ENCODE data around the gene HS6ST3. TPM values are rescaled to one million over a fixed set of nuclear protein-coding genes. Genes with fewer than 3 reads are reported as not detected.

HS6ST3 gene
- total RNA-seq, 4 donors from 2014 or later: 0.08 to 0.47 (median 0.41) TPM

GRCh38 chr13:96862093-96862492, 772.2 kb downstream of the HS6ST3 start:
- TF ChIP-seq EP300 (IDR thresholded peaks at IDR 0.05) (no peak), CTCF (IDR thresholded peaks at IDR 0.05) (no peak), POLR2AphosphoS5 (IDR thresholded peaks at IDR 0.05) (no peak), POLR2A (IDR thresholded peaks at IDR 0.05) (no peak)

GRCh38 chr13:96862999-96863398, 773.1 kb downstream of the HS6ST3 start:
- Histone ChIP-seq H3K27me3 (no peaks in the 10 kb centered on the region), H3K4me1 (no peaks in the 10 kb centered on the region), H3K9me3 (no peaks in the 10 kb centered on the region), H3K36me3 (no peaks in the 10 kb centered on the region), H3K27ac (no peak overlapping the region), H3K4me3 (no peak overlapping the region)
- WGBS: 56% methylated on average over 1 of the region's 1 CpG
- TF ChIP-seq POLR2AphosphoS5 (IDR thresholded peaks at IDR 0.05) (no peak), CTCF (IDR thresholded peaks at IDR 0.05) (no peak), POLR2A (IDR thresholded peaks at IDR 0.05) (no peak), EP300 (IDR thresholded peaks at IDR 0.05) (no peak)
- DNase-seq (ENCODE audit: low spot score in 2 of 2): no peak

More at GRCh38 chr13:96862093-96862492, 772.2 kb downstream of the HS6ST3 start:
- Histone ChIP-seq H3K9me3 (no peaks in the 10 kb centered on the region), H3K27me3 (no peaks in the 10 kb centered on the region), H3K36me3 (no peaks in the 10 kb centered on the region), H3K27ac (no peak overlapping the region), H3K4me1 (no peaks in the 10 kb centered on the region), H3K4me3 (no peak overlapping the region)
- DNase-seq (ENCODE audit: low spot score in 2 of 2): no peak
- WGBS: 80% methylated on average over 2 of the region's 2 CpGs

- no peak for DNase-seq (ENCODE audit: low spot score in 2 of 2)
- Histone ChIP-seq H3K36me3 (no peaks in the 10 kb centered on the region), H3K4me1 (no peaks in the 10 kb centered on the region), H3K9me3 (no peaks in the 10 kb centered on the region), H3K27me3 (no peaks in the 10 kb centered on the region), H3K27ac (no peak overlapping the region), H3K4me3 (no peak overlapping the region)
- TF ChIP-seq EP300 (IDR thresholded peaks at IDR 0.05) (no peak), CTCF (IDR thresholded peaks at IDR 0.05) (no peak), POLR2A (IDR thresholded peaks at IDR 0.05) (no peak)
- 76% methylated on average over 2 of the region's 2 CpGs for WGBS
Measured at GRCh38 chr13:96871469-96871868, 781.6 kb downstream of the HS6ST3 start.

GRCh38 chr13:96880419-96880818, 790.5 kb downstream of the HS6ST3 start:
- TF ChIP-seq CTCF (IDR thresholded peaks at IDR 0.05): no peak
- TF ChIP-seq POLR2AphosphoS5 (IDR thresholded peaks at IDR 0.05): no peak
- TF ChIP-seq EP300 (IDR thresholded peaks at IDR 0.05): no peak
- no peak for TF ChIP-seq POLR2A (IDR thresholded peaks at IDR 0.05)
- Histone ChIP-seq H3K9me3 (no peaks in the 10 kb centered on the region), H3K4me1 (no peaks in the 10 kb centered on the region), H3K36me3 (no peaks in the 10 kb centered on the region), H3K27me3 (no peaks in the 10 kb centered on the region), H3K4me3 (no peak overlapping the region), H3K27ac (no peak overlapping the region)
- DNase-seq (ENCODE audit: low spot score in 2 of 2): no peak

Other genes with a start within 250 kb of the HS6ST3 start
- gene UGGT2, start 36.7 kb upstream of the HS6ST3 start, total RNA-seq: 10 to 100 TPM; 11.8 to 38.9 (median 13.7) TPM